ENCODE data around the gene NECTIN2. TPM values are rescaled to one million over a fixed set of nuclear protein-coding genes. Genes with fewer than 3 reads are reported as not detected.
A peak's percentile ranks its signal among the peaks of the same experiment; 100 is the strongest.
"Not testable (repeated sequence)": the region's sequence is repeated elsewhere in the genome, so short reads cannot be mapped to it uniquely, and the experiment has no call there.

Gene NECTIN2
- total RNA-seq, 1 donor from 2014 or later, result 108 TPM

GRCh38 chr19:44879309-44880065 lies 33.4 kb downstream of the NECTIN2 start:
- TF ChIP-seq CTCF (IDR thresholded peaks at IDR 0.05), result no peak
- H3K9me3 ChIP-seq, result no peaks in the 10 kb centered on the region
- intact Hi-C loops (cut with DNase I), result no loop called here
- H3K27me3 ChIP-seq, result no peaks in the 10 kb centered on the region
- ATAC-seq (peak; percentile 13), DNase-seq (no peak)
- no peak overlapping the region for H3K4me3 ChIP-seq
- no peaks in the 10 kb centered on the region for H3K4me1 ChIP-seq
- peaks cover 45% of the 10 kb centered on the region for H3K36me3 ChIP-seq
- H3K27ac ChIP-seq, result no peak overlapping the region

- Histone ChIP-seq H3K27ac (no peak overlapping the region), H3K36me3 (peaks cover 39% of the 10 kb centered on the region), H3K27me3 (no peaks in the 10 kb centered on the region), H3K4me3 (no peak overlapping the region), H3K9me3 (no peaks in the 10 kb centered on the region), H3K4me1 (no peaks in the 10 kb centered on the region)
- intact Hi-C loops (cut with DNase I), result no loop called here
- no peak for TF ChIP-seq CTCF (IDR thresholded peaks at IDR 0.05)
- DNase-seq, result no peak
- no peak for ATAC-seq
Observed at GRCh38 chr19:44882063-44882462, 36.0 kb downstream of the NECTIN2 start.

DNA sequence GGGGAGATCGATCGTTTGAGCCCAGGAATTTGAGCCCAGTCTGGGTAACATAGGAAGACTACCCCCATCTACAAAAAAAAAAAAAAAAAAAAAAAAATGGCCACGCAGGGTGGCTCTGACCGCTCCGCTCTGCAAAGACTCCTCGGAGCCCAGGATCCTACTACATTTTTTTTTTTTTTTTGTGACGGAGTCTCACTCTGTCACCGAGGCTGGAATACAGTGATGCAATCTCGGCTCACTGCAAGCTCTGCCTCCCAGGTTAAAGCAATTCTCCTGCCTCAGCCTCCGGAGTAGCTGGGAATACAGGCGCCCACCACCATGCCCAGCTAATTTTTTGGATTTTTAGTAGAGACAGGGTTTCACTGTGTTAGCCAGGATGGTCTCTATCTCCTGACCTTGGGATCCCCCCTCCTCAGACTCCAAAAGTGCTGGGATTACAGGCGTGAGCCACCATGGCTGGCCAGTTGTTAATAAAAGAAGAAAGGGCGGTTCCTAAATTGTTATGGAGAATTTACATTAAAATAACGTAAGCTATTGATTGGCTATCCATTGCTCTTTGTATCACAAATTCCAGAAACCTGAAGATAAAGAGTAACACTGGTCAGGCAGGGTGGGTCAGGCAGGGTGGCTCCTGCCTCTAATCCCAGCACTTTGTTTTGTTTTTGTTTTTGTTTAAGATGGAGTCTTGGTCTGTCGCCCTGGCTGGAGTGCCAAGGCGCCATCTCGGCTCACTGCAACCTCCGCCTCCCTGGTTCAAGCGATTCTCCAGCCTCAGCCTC lies 36.7 kb downstream of the NECTIN2 start:
- DNase-seq; ATAC-seq; intact Hi-C loops (cut with DNase I); H3K4me3 ChIP-seq; H3K4me1 ChIP-seq; H3K9me3 ChIP-seq; H3K27me3 ChIP-seq; H3K27ac ChIP-seq: not testable (repeated sequence)
- peaks cover 40% of the 10 kb centered on the region for H3K36me3 ChIP-seq

DNA sequence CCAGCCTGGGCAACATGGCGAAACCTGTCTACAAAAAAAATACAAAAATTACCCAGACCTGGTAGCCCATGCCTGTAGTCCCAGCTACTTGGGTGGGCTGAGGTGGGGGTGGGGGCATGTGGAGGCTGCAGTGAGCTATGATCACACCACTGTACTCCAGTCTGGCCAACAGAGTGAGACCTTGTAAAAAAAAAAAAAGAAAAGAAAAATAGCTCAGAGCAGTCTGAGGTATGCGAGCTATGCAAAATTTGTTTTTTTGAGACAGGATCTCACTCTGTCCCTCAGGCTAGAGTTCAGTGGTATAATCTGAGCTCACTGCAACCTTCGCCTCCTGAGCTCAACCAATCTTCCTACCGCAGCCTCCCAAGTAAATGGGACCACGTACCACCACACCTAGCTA lies 37.8 kb downstream of the NECTIN2 start:
- H3K4me3 ChIP-seq, result no peak overlapping the region
- no peaks in the 10 kb centered on the region for H3K4me1 ChIP-seq
- no peak overlapping the region for H3K27ac ChIP-seq
- H3K9me3 ChIP-seq, result no peaks in the 10 kb centered on the region
- H3K27me3 ChIP-seq, result no peaks in the 10 kb centered on the region
- intact Hi-C loops (cut with DNase I), result no loop called here
- peaks cover 48% of the 10 kb centered on the region for H3K36me3 ChIP-seq
- ATAC-seq (no peak), DNase-seq (no peak)
- no peak for TF ChIP-seq CTCF (IDR thresholded peaks at IDR 0.05)

GRCh38 chr19:44884566-44884965 lies 38.5 kb downstream of the NECTIN2 start:
- Histone ChIP-seq H3K36me3 (peaks cover 48% of the 10 kb centered on the region), H3K4me3 (no peak overlapping the region), H3K9me3 (no peaks in the 10 kb centered on the region), H3K27me3 (no peaks in the 10 kb centered on the region), H3K27ac (no peak overlapping the region), H3K4me1 (peaks cover 2% of the 10 kb centered on the region)
- ATAC-seq (no peak), DNase-seq (no peak)
- intact Hi-C loops (cut with DNase I), result no loop called here
- no peak for TF ChIP-seq CTCF (IDR thresholded peaks at IDR 0.05)

GRCh38 chr19:44886141-44886540 lies 40.0 kb downstream of the NECTIN2 start:
- no peak for TF ChIP-seq CTCF (IDR thresholded peaks at IDR 0.05)
- intact Hi-C loops (cut with DNase I), result no loop called here
- H3K4me3 ChIP-seq, result no peak overlapping the region
- no peaks in the 10 kb centered on the region for H3K27me3 ChIP-seq
- peaks cover 8% of the 10 kb centered on the region for H3K4me1 ChIP-seq
- H3K27ac ChIP-seq, result no peak overlapping the region
- H3K9me3 ChIP-seq, result no peaks in the 10 kb centered on the region
- DNase-seq, result no peak
- H3K36me3 ChIP-seq, result peaks cover 48% of the 10 kb centered on the region
- ATAC-seq, result no peak
